Sigmoid colon (tissue), 3 donors: Measurements from ENCODE around the gene ACAA2.

Experiments used
- CTCF ChIP-seq, 4 experiments: fragments of 450-650 bp in 3 of 4; fragments of 200-600 bp in 1 of 4; IDR thresholded peaks; one replicate each; pipeline ENCODE4 v1.5.1; 2016 to 2019; ENCODE audit warnings: antibody characterized with exemption in 4 of 4, mild to moderate bottlenecking in 3 of 4, moderate library complexity in 2 of 4
- POLR2A ChIP-seq, 2 donors: fragments of 450-650 bp; IDR thresholded peaks; one replicate each; pipeline ENCODE4 v1.6.1; 2016; ENCODE audit warnings: antibody characterized with exemption in 2 of 2, mild to moderate bottlenecking in 2 of 2, moderate library complexity in 2 of 2

- TF ChIP-seq CTCF (IDR thresholded peaks at IDR 0.05) = no peak
- TF ChIP-seq POLR2A (IDR thresholded peaks at IDR 0.05) = no peak
These were observed 57.8 kb downstream of the ACAA2 start for GRCh38 chr18:49755489-49755888.
